SK-N-SH (cell line): Measurements from ENCODE around the gene EIF4H. TPM values are rescaled to one million over a fixed set of nuclear protein-coding genes. Genes with fewer than 3 reads are reported as not detected.

Source experiments
- CTCF ChIA-PET: fragments of 300-600, 350-600 bp; formaldehyde crosslinking; extraction: SDS; loops from one replicate; lab custom pipeline; 2021; lab: Yijun Ruan, JAX
- POLR2A ChIA-PET: fragments of 350-600 bp; sonication (Branson Sonifier 250); formaldehyde crosslinking; extraction: SDS; loops from one replicate; lab custom pipeline; 2020; ENCODE audit warnings: antibody characterized with exemption, inconsistent platforms; lab: Yijun Ruan, JAX
- DNase-seq: peaks from one replicate; pipeline ENCODE4 v3.0.0; 2012
- H2AFZ ChIP-seq: fragments of 200-600 bp; sonication (generic); 2 replicates; pipeline ENCODE4 v1.8.1; 2016; ENCODE audit warnings: antibody characterized with exemption, mild to moderate bottlenecking, low read depth
- H3F3A ChIP-seq: fragments of 200-600 bp; sonication (generic); replicated peaks from 2 replicates; pipeline ENCODE3; 2016; ENCODE audit warnings: antibody characterized with exemption, mild to moderate bottlenecking; ENCODE audit not compliant: insufficient read depth
- H3K27ac ChIP-seq, 2 experiments: fragments of 200-500 bp in 1 of 2; fragments of 200-600 bp in 1 of 2; sonication (Bioruptor generic) in 1 of 2; sonication (generic), shearing (Covaris generic) in 1 of 2; 2 replicates each; pipeline versions ENCODE4 v1.5.1 to v1.6.1; 2014 to 2016; ENCODE audit warnings: low read depth in 2 of 2, inconsistent platforms in 1 of 2, low read length in 1 of 2, mild to moderate bottlenecking in 1 of 2, mixed read lengths in 1 of 2
- H3K27me3 ChIP-seq: fragments of 200-600 bp; sonication (generic), shearing (Covaris generic); 2 replicates; pipeline ENCODE4 v1.6.1; 2016; ENCODE audit warnings: mixed run types; ENCODE audit not compliant: insufficient read depth
- H3K36me3 ChIP-seq, 2 experiments: fragments of 200-500 bp in 1 of 2; fragments of 200-600 bp in 1 of 2; sonication (Bioruptor generic) in 1 of 2; sonication (generic) in 1 of 2; replicated peaks in 1 of 2; 2 replicates each; pipeline versions ENCODE3 to v1.5.1; 2014 to 2016; ENCODE audit warnings: low read length in 1 of 2, mild to moderate bottlenecking in 1 of 2; ENCODE audit not compliant: insufficient read depth in 2 of 2, control insufficient read depth in 1 of 2
- H3K4me1 ChIP-seq, 2 experiments: fragments of 200-500 bp in 1 of 2; fragments of 200-600 bp in 1 of 2; sonication (Bioruptor generic) in 1 of 2; sonication (generic), shearing (Covaris generic) in 1 of 2; 2 replicates each; pipeline versions ENCODE4 v1.5.1 to v1.6.1; 2014 to 2016; ENCODE audit warnings: low read depth in 1 of 2, low read length in 1 of 2, mixed run types in 1 of 2; ENCODE audit not compliant: insufficient read depth in 2 of 2, control insufficient read depth in 1 of 2
- H3K4me2 ChIP-seq: fragments of 200-600 bp; sonication (generic), shearing (Covaris generic); 2 replicates; pipeline ENCODE4 v1.6.1; 2017; ENCODE audit warnings: mixed run types
- H3K4me3 ChIP-seq, 2 experiments: fragments of 200-500 bp in 1 of 2; fragments of 200-600 bp in 1 of 2; sonication (Bioruptor generic) in 1 of 2; sonication (generic), shearing (Covaris generic) in 1 of 2; 2 replicates each; pipeline versions ENCODE4 v1.5.1 to v1.8.1; 2014 to 2016; ENCODE audit warnings: low read depth in 2 of 2, inconsistent platforms in 1 of 2, low read length in 1 of 2, mild to moderate bottlenecking in 1 of 2, mixed read lengths in 1 of 2, moderate library complexity in 1 of 2
- H3K79me2 ChIP-seq: fragments of 200-600 bp; sonication (generic); 2 replicates; pipeline ENCODE4 v1.8.1; 2017; ENCODE audit warnings: mild to moderate bottlenecking; ENCODE audit not compliant: insufficient read depth
- H3K9ac ChIP-seq: fragments of 200-600 bp; sonication (generic); 2 replicates; pipeline ENCODE4 v1.6.1; 2017; ENCODE audit warnings: mixed run types
- H3K9me2 ChIP-seq: fragments of 200-600 bp; sonication (generic); 2 replicates; pipeline ENCODE4 v1.6.1; 2017; ENCODE audit warnings: mixed run types
- H3K9me3 ChIP-seq: fragments of 200-600 bp; sonication (generic); 2 replicates; pipeline ENCODE4 v1.6.1; 2017; ENCODE audit warnings: mixed run types, mild to moderate bottlenecking, moderate library complexity
- H4K20me1 ChIP-seq: fragments of 200-600 bp; sonication (generic); 2 replicates; pipeline ENCODE4 v1.6.1; 2017; ENCODE audit warnings: mild to moderate bottlenecking, mixed run types; ENCODE audit not compliant: insufficient read depth
- CTCF ChIP-seq: fragments of 200-600 bp; sonication (generic); IDR thresholded peaks from 2 replicates; pipeline ENCODE4 v1.6.1; 2017; ENCODE audit warnings: antibody characterized with exemption, mild to moderate bottlenecking, moderate library complexity
- FOXJ3 ChIP-seq: sonication (generic); formaldehyde crosslinking; IDR thresholded peaks from 2 replicates; pipeline ENCODE4 v1.5.1; 2020; ENCODE audit warnings: mild to moderate bottlenecking, missing genetic modification reagents
- FOXM1 ChIP-seq: IDR thresholded peaks from 2 replicates; pipeline ENCODE4 v1.4.0; 2012; ENCODE audit warnings: low read depth, mild to moderate bottlenecking
- GABPA ChIP-seq: IDR thresholded peaks from 2 replicates; pipeline ENCODE4 v1.4.0; 2012; ENCODE audit warnings: low read depth, mild to moderate bottlenecking
- GATA2 ChIP-seq: sonication (generic); formaldehyde crosslinking; IDR thresholded peaks from 2 replicates; pipeline ENCODE4 v1.5.0; 2020; ENCODE audit warnings: mild to moderate bottlenecking, missing genetic modification reagents
- MAX ChIP-seq: IDR thresholded peaks from 2 replicates; pipeline ENCODE4 v1.4.0; 2012; ENCODE audit warnings: low read depth
- REST ChIP-seq: IDR thresholded peaks from 2 replicates; pipeline ENCODE4 v1.6.1; 2012; ENCODE audit warnings: mild to moderate bottlenecking, low read depth, low read length, moderate library complexity
- TAF1 ChIP-seq: IDR thresholded peaks from 2 replicates; pipeline ENCODE4 v1.6.1; 2012; ENCODE audit warnings: low read depth, mild to moderate bottlenecking, low read length, moderate library complexity, borderline replicate concordance
- WGBS: methylation state at CpG from one replicate; pipeline ENCODE4 v1.1.6; 2017; ENCODE audit warnings: low lambda C conversion rate; 5-methylcytosine and 5-hydroxymethylcytosine counted together
- polyA plus RNA-seq, 3 experiments: library from polyadenylated mRNA; depleted of rRNA; stranded (reverse); fragments of >200 nt; gene quantifications; 2 replicates each; pipeline ENCODE4 v1.2.3, GENCODE V29; 2012

The EIF4H gene
- polyA plus RNA-seq, 1 of the 3 experiments (the other 2 are of a cell fraction), result 468 TPM

- H3K27me3 ChIP-seq, result no peaks in the 10 kb centered on the region
- no peak overlapping the region for H3K27ac ChIP-seq
- H3K4me2 ChIP-seq, result no peak overlapping the region
- H3K9me2 ChIP-seq, result no peaks in the 10 kb centered on the region
- H3K9me3 ChIP-seq, result no peaks in the 10 kb centered on the region
- H3K79me2 ChIP-seq, result no peaks in the 10 kb centered on the region
- POLR2A ChIA-PET, result interaction anchor here (0.6 kb wide), 1 partner anchor 22 kb away, joined by 3 read pairs; no protein-coding TSS in a partner anchor
- TF ChIP-seq MAX, result no peak
- TF ChIP-seq GABPA, result no peak
- TF ChIP-seq GATA2 (CRISPR knock-in tag), result no peak
- no peak for TF ChIP-seq FOXJ3 (CRISPR knock-in tag)
- TF ChIP-seq REST, result no peak
- no peak for TF ChIP-seq FOXM1
- no peak for TF ChIP-seq TAF1
- no peak for TF ChIP-seq CTCF
- TF ChIP-seq, all 33 proteins: peak for 0
- Histone ChIP-seq H3K4me3 (no peak overlapping the region), H2AFZ (no peak overlapping the region), H3F3A (peaks cover 49% of the 10 kb centered on the region), H3K4me1 (no peaks in the 10 kb centered on the region), H3K36me3 (peaks cover 10 to 16% of the 10 kb centered on the region in 2 experiments), H3K9ac (no peak overlapping the region), H4K20me1 (peaks cover 8% of the 10 kb centered on the region; the same call in 1 of the 2 replicates)
- 88% methylated on average over 19 of the region's 19 CpGs for WGBS
- no peak for DNase-seq
- CTCF ChIA-PET, result interaction anchor here (0.8 to 17.9 kb wide), 8 partner anchors 9 to 229 kb away, joined by 3 to 537 read pairs (median 4); no protein-coding TSS in a partner anchor
These were observed 25.6 kb downstream of the EIF4H start for GRCh38 chr7:74199551-74200355.
